H1 (cell line): ENCODE measurements around the gene ADCY5. TPM values are rescaled to one million over a fixed set of nuclear protein-coding genes. Genes with fewer than 3 reads are reported as not detected.

Experiments used
- CTCF ChIA-PET: fragments of 300-600 bp; sonication (Branson Sonifier 250); formaldehyde crosslinking; loops from one replicate; lab custom pipeline; 2021; ENCODE audit not compliant: partially characterized antibody; lab: Charles Lee
- POLR2A ChIA-PET: fragments of 300-600 bp; sonication (Branson Sonifier 250); formaldehyde crosslinking; loops from one replicate; lab custom pipeline; 2021; ENCODE audit warnings: inconsistent platforms; ENCODE audit not compliant: partially characterized antibody; lab: Charles Lee
- DNase-seq, 2 experiments: peaks; one replicate each; pipeline versions ENCODE4 v3.0.0 to v3.0.0-alpha.2; 2010 to 2022; ENCODE audit warnings: low spot score in 2 of 2, low read depth in 1 of 2, mixed read lengths in 1 of 2
- FAIRE-seq: peaks from 2 replicates; lab custom pipeline; 2011; peaks lifted over from hg19 to GRCh38; lab: Jason Lieb, UNC
- H2AFZ ChIP-seq: 2 replicates; pipeline ENCODE4 v1.8.1; 2012; ENCODE audit warnings: low read length, inconsistent platforms
- H2AK5ac ChIP-seq: 2 replicates; pipeline ENCODE4 v1.6.1; 2013; ENCODE audit warnings: low read depth, low read length
- H2BK120ac ChIP-seq: replicated peaks from 2 replicates; pipeline ENCODE3; 2013; ENCODE audit warnings: low read depth, low read length, inconsistent platforms
- H2BK12ac ChIP-seq: 2 replicates; pipeline ENCODE4 v1.6.1; 2013; ENCODE audit warnings: low read depth, low read length
- H2BK15ac ChIP-seq: 2 replicates; pipeline ENCODE4 v1.6.1; 2013; ENCODE audit warnings: low read length
- H2BK20ac ChIP-seq: 2 replicates; pipeline ENCODE4 v1.6.1; 2013; ENCODE audit warnings: low read length
- H2BK5ac ChIP-seq: 2 replicates; pipeline ENCODE4 v1.6.1; 2013; ENCODE audit warnings: low read depth, low read length
- H3K14ac ChIP-seq: 2 replicates; pipeline ENCODE4 v1.6.1; 2013; ENCODE audit warnings: inconsistent platforms; ENCODE audit not compliant: insufficient read length
- H3K18ac ChIP-seq: 2 replicates; pipeline ENCODE4 v1.6.1; 2013; ENCODE audit warnings: low read length; ENCODE audit errors: extremely low read depth
- H3K23ac ChIP-seq: 2 replicates; pipeline ENCODE4 v1.6.1; 2013; ENCODE audit warnings: inconsistent platforms; ENCODE audit not compliant: insufficient read length
- H3K23me2 ChIP-seq: 2 replicates; pipeline ENCODE4 v1.6.1; 2013; ENCODE audit warnings: low read depth, low read length
- H3K27ac ChIP-seq: 2 replicates; pipeline ENCODE4 v1.6.1; 2011; ENCODE audit warnings: low read depth, low read length, inconsistent platforms
- H3K27me3 ChIP-seq, 4 experiments: replicated peaks in 1 of 4; 1 replicate in 1 of 4; 2 replicates in 3 of 4; pipeline versions ENCODE4 v1.6.1 to v1.8.1; 2011 to 2013; ENCODE audit warnings: low read length in 3 of 4, mild to moderate bottlenecking in 3 of 4, inconsistent platforms in 2 of 4, mixed read lengths in 2 of 4, moderate library complexity in 1 of 4; ENCODE audit not compliant: control insufficient read depth in 3 of 4, insufficient read depth in 3 of 4; ENCODE audit errors: extremely low read depth in 1 of 4
- H3K36me3 ChIP-seq, 4 experiments: 2 replicates each; pipeline versions ENCODE4 v1.6.1 to v1.8.1; 2011 to 2013; ENCODE audit warnings: mild to moderate bottlenecking in 4 of 4, low read length in 3 of 4, moderate library complexity in 2 of 4, control low read depth in 1 of 4, inconsistent platforms in 1 of 4; ENCODE audit not compliant: insufficient read depth in 4 of 4, control insufficient read depth in 2 of 4
- H3K4ac ChIP-seq: replicated peaks from 2 replicates; pipeline ENCODE3; 2013; ENCODE audit warnings: low read length, low read depth, mixed read lengths, inconsistent platforms; ENCODE audit not compliant: insufficient read length
- H3K4me1 ChIP-seq, 4 experiments: replicated peaks in 1 of 4; 1 replicate in 1 of 4; 2 replicates in 3 of 4; pipeline versions ENCODE4 v1.6.1 to v1.8.1; 2011 to 2013; ENCODE audit warnings: low read length in 3 of 4, inconsistent platforms in 2 of 4, mixed read lengths in 1 of 4; ENCODE audit not compliant: insufficient read depth in 4 of 4, control insufficient read depth in 3 of 4
- H3K4me2 ChIP-seq, 2 experiments: 2 replicates each; pipeline versions ENCODE4 v1.6.1 to v1.8.1; 2011 to 2013; ENCODE audit warnings: low read depth in 2 of 2, low read length in 2 of 2, control low read depth in 1 of 2, inconsistent platforms in 1 of 2, mild to moderate bottlenecking in 1 of 2; ENCODE audit not compliant: insufficient read depth in 1 of 2
- H3K4me3 ChIP-seq, 4 experiments: fragments of 200-600, 300-600 bp in 1 of 4; sonication (generic), shearing (Covaris generic), sonication (Bioruptor Twin) in 1 of 4; 2 replicates each; pipeline versions ENCODE4 v1.5.1 to v1.8.1; 2011 to 2016; ENCODE audit warnings: low read length in 4 of 4, low read depth in 3 of 4, control low read depth in 2 of 4, inconsistent platforms in 2 of 4, mild to moderate bottlenecking in 2 of 4, mixed read lengths in 1 of 4, moderate library complexity in 1 of 4; ENCODE audit not compliant: insufficient read depth in 2 of 4; ENCODE audit errors: extremely low read depth in 1 of 4
- H3K56ac ChIP-seq: replicated peaks from 2 replicates; pipeline ENCODE3; 2013; ENCODE audit warnings: low read depth, mild to moderate bottlenecking, mixed read lengths, low read length, inconsistent platforms; ENCODE audit not compliant: insufficient read length
- H3K79me1 ChIP-seq: 2 replicates; pipeline ENCODE4 v1.6.1; 2013; ENCODE audit warnings: low read depth, low read length, control low read depth
- H3K79me2 ChIP-seq, 2 experiments: 2 replicates each; pipeline versions ENCODE4 v1.6.1 to v1.8.1; 2012 to 2013; ENCODE audit warnings: low read length in 2 of 2, mild to moderate bottlenecking in 2 of 2, inconsistent platforms in 1 of 2; ENCODE audit not compliant: insufficient read depth in 2 of 2, control insufficient read depth in 1 of 2
- H3K9ac ChIP-seq, 4 experiments: replicated peaks in 1 of 4; 1 replicate in 1 of 4; 2 replicates in 3 of 4; pipeline versions ENCODE4 v1.6.1 to v1.8.1; 2011 to 2013; ENCODE audit warnings: low read depth in 3 of 4, low read length in 3 of 4, control low read depth in 2 of 4, mild to moderate bottlenecking in 2 of 4, moderate library complexity in 2 of 4, inconsistent platforms in 1 of 4; ENCODE audit errors: extremely low read depth in 1 of 4
- H3K9me3 ChIP-seq, 2 experiments: 2 replicates each; pipeline versions ENCODE4 v1.6.1 to v1.8.1; 2012 to 2013; ENCODE audit warnings: mild to moderate bottlenecking in 2 of 2, moderate library complexity in 2 of 2, control low read depth in 1 of 2, inconsistent platforms in 1 of 2, low read depth in 1 of 2, low read length in 1 of 2, mixed read lengths in 1 of 2; ENCODE audit not compliant: insufficient read depth in 2 of 2
- H4K20me1 ChIP-seq, 2 experiments: replicated peaks in 1 of 2; 2 replicates each; pipeline versions ENCODE3 to v1.8.1; 2011 to 2013; ENCODE audit warnings: inconsistent platforms in 2 of 2, low read length in 2 of 2, mild to moderate bottlenecking in 1 of 2; ENCODE audit not compliant: insufficient read depth in 2 of 2, control insufficient read depth in 1 of 2
- H4K5ac ChIP-seq: 2 replicates; pipeline ENCODE4 v1.6.1; 2013; ENCODE audit warnings: low read length, low read depth, mixed read lengths, inconsistent platforms; ENCODE audit not compliant: insufficient read length
- H4K8ac ChIP-seq: 2 replicates; pipeline ENCODE4 v1.8.0; 2013; ENCODE audit warnings: mild to moderate bottlenecking, moderate library complexity, low read length, inconsistent platforms; ENCODE audit not compliant: insufficient read depth; ENCODE audit errors: extremely low read depth
- H4K91ac ChIP-seq: replicated peaks from 2 replicates; pipeline ENCODE3; 2013; ENCODE audit warnings: low read length, mixed read lengths, inconsistent platforms; ENCODE audit not compliant: insufficient read length
- FOSL1 ChIP-seq: IDR thresholded peaks from 2 replicates; pipeline ENCODE4 v1.6.1; 2011; ENCODE audit warnings: mild to moderate bottlenecking, low read depth, low read length, moderate library complexity; ENCODE audit not compliant: insufficient read depth
- TCF12 ChIP-seq: IDR thresholded peaks from 2 replicates; pipeline ENCODE4 v1.6.1; 2011; ENCODE audit warnings: low read depth, mild to moderate bottlenecking, low read length
- ZNF274 ChIP-seq: IDR thresholded peaks from 2 replicates; pipeline ENCODE4 v1.7.0; 2012; ENCODE audit warnings: low read length, borderline replicate concordance; ENCODE audit errors: extremely low read depth
- WGBS, 2 experiments: shearing (Covaris generic) in 1 of 2; methylation state at CpG; one replicate each; pipeline versions ENCODE4 v1.1.6 to v1.1.7; 2013 to 2015; ENCODE audit warnings: low lambda C conversion rate in 2 of 2, mixed read lengths in 2 of 2, inconsistent platforms in 1 of 2, low coverage in 1 of 2, missing lambda C conversion rate in 1 of 2; ENCODE audit not compliant: insufficient replicate concordance in 2 of 2, insufficient coverage in 1 of 2, insufficient read length in 1 of 2; ENCODE audit errors: extremely low coverage in 1 of 2, missing lambda C conversion rate in 1 of 2; 5-methylcytosine and 5-hydroxymethylcytosine counted together
- polyA plus RNA-seq, 7 experiments: library from polyadenylated mRNA; depleted of rRNA in 3 of 7; stranded (reverse) in 5 of 7; unstranded in 2 of 7; fragments of >200 nt in 5 of 7; fragments of 200-250 nt in 2 of 7; gene quantifications; 1 replicate in 5 of 7; 2 replicates in 1 of 7; 4 replicates in 1 of 7; pipeline versions ENCODE4 v1.2.1 to v1.2.3, GENCODE V29; 2011 to 2013; ENCODE audit warnings: missing spikeins in 2 of 7, mixed read lengths in 2 of 7
- total RNA-seq: library from RNA; stranded (reverse); fragmentation: NEBNext Ultra II Directional; extraction: Animal tissue kit (Norgen Biotek cat#: 25700); gene quantifications from 2 replicates; pipeline ENCODE4 v1.2.1, GENCODE V29; 2021

Gene ADCY5
- total and polyA plus RNA-seq, 2 of the 8 experiments (the other 6 are each of a cell fraction or from before 2014, with no cell fraction given): 18.9 to 40.8 TPM

DNA sequence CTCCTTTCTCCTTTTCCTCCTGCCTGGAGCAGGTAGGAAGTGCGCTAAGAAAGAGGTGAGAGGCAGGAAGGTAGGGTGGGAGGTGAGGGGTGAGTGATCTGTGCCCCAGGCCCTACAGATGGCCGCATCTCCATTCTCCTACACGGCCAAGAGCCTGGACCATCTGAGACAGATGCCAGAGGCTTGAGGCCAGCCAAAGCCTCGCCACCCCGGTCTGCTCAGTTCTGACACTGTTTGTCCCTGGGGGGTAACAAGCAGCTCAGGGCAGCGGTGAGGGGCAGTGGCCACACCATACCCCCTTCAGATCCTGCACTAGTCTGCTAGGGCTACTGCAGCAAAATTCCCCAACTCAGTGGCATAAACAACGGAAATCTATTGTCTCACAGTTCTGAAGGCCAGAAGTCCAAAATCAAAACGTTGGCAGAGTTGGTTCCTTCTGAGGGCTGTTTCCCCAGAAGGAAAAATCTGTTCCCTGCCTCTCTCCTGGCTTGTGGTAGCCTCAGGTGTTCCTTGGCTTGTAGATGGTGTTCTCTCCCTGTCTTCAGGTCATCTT lies 28.4 kb downstream of the ADCY5 start:
- Histone ChIP-seq H3K4me2 (no peak overlapping the region), H2BK12ac (no peak overlapping the region)
- TF ChIP-seq ZNF274 (no peak), TCF12 (no peak), FOSL1 (no peak)
- TF ChIP-seq, all 59 proteins: peak for 0
- Histone ChIP-seq H4K8ac (no peak overlapping the region), H3K9me3 (no peaks in the 10 kb centered on the region), H3K36me3 (no peaks in the 10 kb centered on the region), H2BK15ac (no peak overlapping the region), H3K27me3 (no peaks in the 10 kb centered on the region; a peak in 1 of 7 replicates), H3K4me1 (no peaks in the 10 kb centered on the region; a peak in 2 of 7 replicates), H2BK20ac (no peak overlapping the region), H3K56ac (no peak overlapping the region), H2BK120ac (no peak overlapping the region), H3K27ac (no peak overlapping the region), H3K9ac (no peak overlapping the region), H3K14ac (no peak overlapping the region), H2AFZ (no peak overlapping the region), H4K20me1 (no peaks in the 10 kb centered on the region), H3K4me3 (no peak overlapping the region), H3K4ac (no peak overlapping the region), H3K18ac (no peak overlapping the region), H3K79me2 (no peaks in the 10 kb centered on the region), H4K91ac (no peak overlapping the region), H2BK5ac (no peak overlapping the region), H4K5ac (no peak overlapping the region), H3K79me1 (no peaks in the 10 kb centered on the region), H3K23ac (no peak overlapping the region), H2AK5ac (no peak overlapping the region), H3K23me2 (no peaks in the 10 kb centered on the region)
- no peak for DNase-seq
- POLR2A ChIA-PET: no interaction called here
- FAIRE-seq: no peak
- CTCF ChIA-PET: interaction anchor here (0.9 to 2.8 kb wide), 4 partner anchors 27 to 69 kb away, joined by 3 to 10 read pairs (median 4); partner anchors contain the start of gene ADCY5
- 95% methylated on average over 8 of the region's 8 CpGs; no CpG with 5 or more reads in 1 of the 2 experiments for WGBS, 2 experiments
